Measurements from ENCODE around the gene HLA-DPA1. TPM values are rescaled to one million over a fixed set of nuclear protein-coding genes. Genes with fewer than 3 reads are reported as not detected.

The HLA-DPA1 gene
- total RNA-seq, 1 donor from 2014 or later, result 3.0 TPM

DNA sequence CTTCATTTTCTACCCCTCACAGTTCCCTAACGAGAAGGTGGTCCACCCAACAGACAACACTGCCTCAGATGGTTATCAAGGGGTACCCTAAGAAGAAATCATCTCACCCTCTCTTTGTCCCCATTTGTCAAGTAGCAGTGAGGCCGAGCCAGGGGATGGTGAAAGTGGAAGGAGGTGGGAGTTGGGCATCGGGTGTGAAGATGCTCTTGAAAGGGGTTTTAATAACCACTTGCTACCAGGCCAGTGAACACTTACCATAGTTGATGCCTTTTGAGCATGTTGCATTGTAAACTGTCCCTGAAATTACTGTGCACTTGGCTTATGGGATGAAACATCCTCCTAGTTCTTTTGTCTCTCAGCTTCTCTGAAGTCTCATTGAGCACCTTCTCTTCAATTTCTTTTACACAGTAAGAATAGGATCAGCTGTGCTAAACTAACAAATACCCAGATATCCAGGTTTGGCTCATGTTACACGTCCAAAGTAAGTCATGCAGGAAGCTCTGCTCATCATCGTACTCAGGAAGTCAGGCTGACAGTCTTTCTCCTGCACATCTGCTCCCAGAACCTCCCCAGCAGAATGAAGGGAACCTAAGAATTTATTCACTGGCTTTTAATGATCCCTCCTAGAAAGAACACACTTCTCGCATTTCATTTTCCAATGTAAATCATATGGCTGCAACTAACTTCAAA, 15.6 kb upstream of the HLA-DPA1 start:
- DNase-seq (ENCODE audit: low read depth in 2 of 2), result no peak

DNA sequence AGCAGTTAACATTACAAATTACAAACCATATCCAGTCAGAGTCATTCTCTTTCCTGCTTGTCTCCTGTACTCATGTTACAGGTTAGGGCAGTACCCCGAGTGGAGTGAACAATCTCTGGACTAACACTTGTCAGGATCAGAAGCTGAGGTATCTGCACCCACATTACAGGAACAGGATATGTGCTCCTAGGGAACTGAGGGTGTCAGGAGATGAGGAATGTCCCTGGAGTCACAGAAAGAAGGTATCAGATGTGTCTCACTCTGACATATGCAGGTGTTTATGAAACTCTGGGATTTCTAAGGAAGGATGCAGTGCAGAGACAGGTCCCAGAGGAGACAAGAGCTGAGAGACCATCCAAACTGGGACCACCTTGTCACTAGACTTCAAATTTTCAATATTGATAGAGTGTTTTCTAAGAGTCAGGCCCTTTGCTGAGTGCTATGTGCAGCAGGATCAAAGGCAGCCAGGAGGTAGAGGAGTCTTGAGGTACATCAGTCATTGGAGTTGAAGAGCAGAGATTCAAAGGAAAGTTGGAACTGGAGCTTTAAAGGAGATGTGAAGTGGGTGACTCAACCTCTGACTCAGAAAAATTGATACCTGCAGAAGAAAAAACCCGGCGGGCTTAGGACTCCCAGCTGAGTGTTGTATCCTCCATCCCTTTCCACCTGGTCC, 14.9 kb upstream of the HLA-DPA1 start:
- no peak for DNase-seq (ENCODE audit: low read depth in 2 of 2)

GRCh38 chr6:33085627-33086026, 12.2 kb upstream of the HLA-DPA1 start:
- no peak for DNase-seq (ENCODE audit: low read depth in 2 of 2)

- peak in 1 of 2 donors; percentile 56 for DNase-seq (ENCODE audit: low read depth in 2 of 2)
These were observed 9.3 kb upstream of the HLA-DPA1 start for GRCh38 chr6:33082702-33083101.

DNA sequence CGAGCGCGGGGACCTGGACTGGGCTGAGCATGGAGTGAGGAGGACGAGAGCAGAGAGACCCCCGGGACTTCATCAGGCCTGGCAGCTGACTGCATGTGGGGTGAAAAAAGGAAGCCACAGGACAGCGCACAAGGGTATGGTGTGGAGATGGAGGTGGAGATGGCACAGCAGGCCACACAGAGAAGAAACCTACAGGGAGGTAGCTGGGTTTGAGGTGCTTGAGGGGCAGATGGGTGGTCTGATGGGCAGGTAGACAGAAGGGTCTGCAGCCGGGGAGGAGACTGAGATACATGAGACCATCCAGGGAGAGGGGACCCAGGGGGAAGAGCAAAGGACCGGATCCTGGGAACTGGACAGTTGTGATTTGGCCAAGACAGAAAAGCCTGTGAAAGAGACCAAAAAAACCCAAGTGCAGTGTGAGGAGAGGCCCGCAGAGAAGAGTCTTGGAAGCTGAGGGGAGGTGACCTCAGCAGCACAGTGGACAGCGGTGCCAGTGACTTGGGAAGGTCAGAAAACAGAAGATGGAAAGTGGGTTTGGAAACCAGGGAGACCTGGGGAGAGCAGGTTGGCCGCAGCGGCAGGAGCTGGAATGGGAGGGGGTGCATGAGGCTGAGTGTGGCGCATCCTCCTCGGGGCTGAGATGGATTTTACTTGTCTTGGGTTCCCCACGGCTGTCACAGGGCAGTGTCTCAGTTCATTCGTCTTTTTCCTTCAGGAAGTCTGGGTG, 7.8 kb upstream of the HLA-DPA1 start:
- no peak for DNase-seq (ENCODE audit: low read depth in 2 of 2)

- peak; percentile 11 to 48 for DNase-seq (ENCODE audit: low read depth in 2 of 2)
These were observed 7.0 kb upstream of the HLA-DPA1 start for GRCh38 chr6:33080127-33081089.

DNA sequence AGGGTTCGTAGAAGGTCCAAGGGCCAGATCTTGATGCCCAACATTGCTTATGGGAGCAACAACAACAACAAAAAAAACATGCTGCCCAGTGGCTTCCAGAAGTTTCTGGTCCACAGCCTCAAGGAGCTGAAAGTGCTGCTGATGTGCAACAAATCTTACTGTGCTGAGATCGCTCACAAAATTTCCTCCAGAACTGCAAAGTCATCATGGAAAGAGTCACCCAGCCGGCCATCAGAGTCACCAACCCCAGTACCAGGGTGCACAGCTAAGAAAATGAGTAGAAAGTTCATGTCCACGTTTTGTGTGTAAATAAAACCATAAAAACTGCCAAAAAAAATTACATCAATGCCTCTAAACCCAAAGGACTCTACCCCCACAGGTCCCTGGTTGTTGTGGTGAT, 6.1 kb upstream of the HLA-DPA1 start:
- DNase-seq (ENCODE audit: low read depth in 2 of 2), result no peak

DNA sequence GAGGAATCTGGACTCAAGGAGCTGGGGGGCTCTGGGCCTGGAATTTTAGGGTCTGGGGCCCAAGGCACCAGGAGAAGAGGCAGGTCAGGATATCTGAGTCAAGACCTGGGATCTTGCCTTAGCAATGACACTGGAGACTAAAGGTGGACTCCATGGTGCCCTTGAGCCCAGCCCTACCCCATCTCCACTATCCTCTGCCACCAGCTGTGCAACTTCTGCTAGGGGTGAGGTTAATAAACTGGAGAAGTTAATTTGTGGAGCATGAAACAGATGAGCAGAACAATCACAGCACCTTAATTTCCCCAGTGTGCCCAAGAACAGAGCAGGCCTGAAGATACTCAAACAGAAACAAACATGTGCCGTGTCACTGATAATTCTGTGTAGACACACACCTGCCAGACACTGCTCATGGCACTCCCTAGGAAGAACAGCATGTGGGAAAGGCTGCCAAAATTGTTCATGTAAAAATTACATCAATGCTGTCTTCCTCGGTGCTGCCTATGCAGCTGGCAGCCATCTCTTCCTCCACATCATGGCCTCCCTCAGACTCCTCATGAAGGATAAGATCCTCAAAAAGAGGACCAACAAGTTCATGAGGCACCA, 5.6 kb upstream of the HLA-DPA1 start:
- no peak for DNase-seq (ENCODE audit: low read depth in 2 of 2)

DNA sequence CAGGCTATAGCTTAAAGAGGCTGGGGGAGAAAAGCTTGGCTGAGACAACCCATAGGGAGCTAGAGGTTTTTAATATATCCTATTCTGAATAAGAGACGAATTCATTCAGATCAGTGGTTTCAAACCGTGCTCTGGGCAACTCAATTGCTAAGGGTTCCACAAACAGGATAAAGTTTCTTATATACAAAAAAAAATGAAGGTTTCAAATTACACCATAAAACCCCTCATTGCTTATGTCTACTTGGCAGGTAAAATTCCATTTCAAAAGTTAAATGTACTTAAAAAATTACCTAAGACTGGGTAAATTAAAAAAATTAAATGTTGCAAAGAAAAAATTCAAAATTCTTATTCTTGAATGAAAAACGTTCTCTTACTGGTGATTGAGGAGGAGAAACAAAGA, 5.0 kb upstream of the HLA-DPA1 start:
- no peak for DNase-seq (ENCODE audit: low read depth in 2 of 2)

GRCh38 chr6:33077908-33078307, 4.5 kb upstream of the HLA-DPA1 start:
- no peak for DNase-seq (ENCODE audit: low read depth in 2 of 2)

DNA sequence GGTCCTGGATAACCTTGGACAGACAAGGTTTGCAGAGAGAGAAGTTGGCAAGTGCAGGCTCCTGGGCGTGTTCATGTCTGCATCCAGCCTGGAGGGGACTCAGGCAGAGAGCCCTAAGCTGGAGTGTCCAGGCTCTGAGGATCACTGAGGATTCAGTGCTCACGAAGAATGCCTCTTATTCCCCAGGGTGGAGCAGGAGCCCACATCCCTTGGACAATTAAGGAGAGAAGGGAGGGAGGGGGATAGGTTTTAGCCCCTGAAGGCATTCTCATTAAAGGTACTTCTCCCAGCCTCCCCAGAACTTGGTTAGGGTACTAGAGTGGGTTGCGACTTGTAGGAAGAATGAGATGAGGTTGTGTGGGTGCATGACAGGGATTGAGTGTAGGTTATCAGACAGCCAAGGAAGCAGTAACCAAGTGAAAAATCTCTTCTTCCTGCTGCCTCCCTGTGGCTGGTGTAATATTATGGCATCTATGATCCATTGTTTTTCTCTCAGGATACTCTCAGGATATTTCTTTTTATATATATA, 3.0 kb upstream of the HLA-DPA1 start:
- no peak for DNase-seq (ENCODE audit: low read depth in 2 of 2)

DNA sequence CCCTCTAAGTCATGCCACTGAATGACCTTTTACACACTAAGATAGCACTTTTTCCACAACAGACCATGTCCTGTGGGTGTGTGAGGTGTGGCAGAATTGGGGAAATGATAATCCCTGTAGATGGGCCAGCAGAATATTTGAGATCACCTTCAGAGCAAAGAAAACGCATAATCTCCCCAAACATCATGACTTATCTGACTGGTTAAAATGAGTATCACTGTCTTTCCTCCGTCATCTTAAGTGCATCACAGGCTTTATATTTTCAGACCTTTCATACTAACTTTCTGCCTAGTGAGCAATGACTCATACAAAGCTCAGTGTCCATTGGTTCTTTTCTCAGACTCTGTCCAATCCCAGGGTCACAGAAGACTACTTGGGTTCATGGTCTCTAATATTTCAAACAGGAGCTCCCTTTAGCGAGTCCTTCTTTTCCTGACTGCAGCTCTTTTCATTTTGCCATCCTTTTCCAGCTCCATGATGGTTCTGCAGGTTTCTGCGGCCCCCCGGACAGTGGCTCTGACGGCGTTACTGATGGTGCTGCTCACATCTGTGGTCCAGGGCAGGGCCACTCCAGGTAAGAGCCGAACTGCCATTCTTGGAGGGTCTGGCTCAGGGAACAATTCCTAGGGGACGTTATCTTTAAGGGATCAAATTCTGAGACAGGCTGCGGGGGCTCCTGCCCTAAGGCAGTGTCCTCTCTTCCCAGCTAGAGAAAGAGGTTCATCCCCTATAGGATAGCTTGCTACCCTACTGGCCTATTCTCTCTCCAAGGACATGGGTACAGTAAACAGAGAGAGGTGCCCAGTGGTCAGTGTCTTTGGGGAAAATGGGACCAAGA, 2.3 kb upstream of the HLA-DPA1 start, which contains the start of gene HLA-DPB1:
Gene HLA-DPB1 (plus strand): TSS at position 423 of the 838 bp plus-strand sequence. CDS start 52 bp downstream, at position 475.
- DNase-seq (ENCODE audit: low read depth in 2 of 2), result peak; percentile 56 to 64

DNA sequence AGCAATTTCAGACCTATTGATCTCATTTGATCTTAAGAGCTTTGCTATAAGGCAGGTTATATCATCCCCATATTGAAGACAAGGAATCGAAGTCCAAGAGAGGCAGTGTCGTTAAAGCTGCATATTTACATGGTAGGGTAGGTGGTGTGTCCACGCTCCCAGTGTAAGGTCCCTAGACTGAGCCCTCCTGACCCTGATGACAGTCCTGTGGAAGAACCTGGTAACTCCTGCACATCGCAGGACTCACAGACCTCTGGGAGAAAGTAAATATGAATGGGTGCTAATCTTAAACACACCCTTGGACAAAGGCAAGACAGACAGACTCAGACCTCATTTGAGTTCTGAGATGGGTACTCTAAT, 1.7 kb upstream of the HLA-DPA1 start:
- DNase-seq (ENCODE audit: low read depth in 2 of 2), result no peak

DNA sequence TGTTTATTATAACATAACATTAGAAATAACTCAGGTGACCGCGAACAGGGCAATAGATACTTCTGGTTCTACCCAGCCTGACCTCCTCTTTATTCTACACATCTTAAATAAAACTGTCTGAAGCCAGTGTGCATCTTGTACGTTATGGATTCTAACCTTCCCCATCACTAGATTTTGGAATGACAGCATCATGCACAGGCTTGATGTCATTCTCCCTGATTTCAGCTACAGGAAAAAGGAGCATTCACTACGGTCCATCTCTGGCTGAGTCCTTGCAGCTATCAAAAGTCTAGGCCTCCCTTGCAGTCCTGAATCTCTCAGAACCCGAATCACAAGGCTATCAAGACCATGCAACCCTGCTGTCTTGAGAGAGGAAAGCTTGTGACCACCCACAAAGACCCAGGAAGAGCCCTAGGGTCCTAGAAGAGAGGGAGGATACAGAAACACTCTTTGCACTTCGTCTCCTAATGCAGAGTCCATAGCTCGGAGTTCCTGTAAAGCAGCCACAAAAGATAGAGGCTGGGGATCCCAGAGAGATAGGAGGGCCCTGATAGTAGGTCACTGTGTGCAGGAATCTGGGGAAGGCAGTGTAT, 845 bp downstream of the HLA-DPA1 start:
- DNase-seq (ENCODE audit: low read depth in 2 of 2), result no peak

- no peak for DNase-seq (ENCODE audit: low read depth in 2 of 2)
These were observed 1.9 kb downstream of the HLA-DPA1 start for GRCh38 chr6:33071569-33071968.

GRCh38 chr6:33070909-33071308, 2.5 kb downstream of the HLA-DPA1 start:
- no peak for DNase-seq (ENCODE audit: low read depth in 2 of 2)

DNA sequence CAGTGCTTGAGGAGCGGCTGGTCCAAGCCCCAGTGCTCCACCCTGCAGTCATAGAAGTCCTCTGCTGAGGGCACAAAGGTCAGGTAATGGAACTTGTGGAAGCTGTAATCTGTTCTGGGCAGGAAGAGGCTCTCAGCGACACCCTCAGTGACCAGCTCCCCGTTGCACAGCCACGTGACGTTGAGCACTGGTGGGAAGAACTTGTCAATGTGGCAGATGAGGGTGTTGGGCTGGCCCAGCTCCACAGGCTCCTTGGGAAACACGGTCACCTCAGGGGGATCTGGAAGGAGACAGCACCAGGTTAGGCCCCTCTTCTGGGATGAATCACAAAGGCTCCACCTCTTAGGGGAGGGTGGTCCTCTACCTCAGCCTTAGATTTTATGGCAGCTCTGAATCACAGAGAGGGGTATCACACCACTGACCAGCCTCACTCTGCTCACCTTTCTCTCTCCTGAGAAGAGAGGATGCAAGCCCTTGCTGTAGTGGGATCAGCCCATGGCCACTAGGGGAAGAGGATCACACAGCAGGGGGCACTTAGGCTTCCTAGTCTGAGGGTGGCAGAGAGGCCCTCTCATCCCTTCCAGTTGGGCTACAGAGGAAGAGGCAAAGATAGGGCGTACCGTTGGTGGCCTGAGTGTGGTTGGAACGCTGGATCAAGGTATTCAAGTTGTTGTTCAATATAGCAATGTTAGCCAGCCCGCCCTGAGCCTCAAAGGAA, 4.3 kb downstream of the HLA-DPA1 start:
- DNase-seq (ENCODE audit: low read depth in 2 of 2), result no peak

DNA sequence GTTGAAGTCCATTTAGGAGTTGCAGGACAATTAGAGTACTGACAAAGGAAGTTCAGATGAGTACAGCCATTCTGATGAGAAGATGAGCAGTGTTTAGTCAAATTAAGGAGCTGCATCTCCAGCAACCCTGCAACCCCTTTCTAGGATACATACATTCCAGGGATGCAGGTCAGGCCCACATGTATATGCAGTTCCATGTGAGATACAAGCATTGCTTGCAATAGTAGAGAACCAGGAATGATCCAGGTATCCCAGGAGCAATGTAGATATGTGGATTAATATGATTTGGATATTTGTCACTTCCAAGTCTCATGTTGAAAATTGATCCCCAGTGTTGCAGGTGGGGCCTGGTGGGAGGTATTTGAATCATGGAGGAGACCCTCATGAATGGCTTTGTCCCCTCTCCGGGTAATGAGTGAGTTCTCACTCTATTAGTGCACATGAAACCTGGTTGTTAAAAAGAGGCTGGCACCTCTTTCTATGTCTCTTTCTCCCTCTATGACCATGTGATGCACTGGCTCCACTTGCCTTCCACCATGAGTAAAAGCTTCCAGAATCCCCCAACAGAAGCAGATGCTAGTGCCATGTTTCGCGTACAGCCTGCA, 6.4 kb downstream of the HLA-DPA1 start:
- DNase-seq (ENCODE audit: low read depth in 2 of 2), result no peak
